ENCODE data around the gene AKAP17A. TPM values are rescaled to one million over a fixed set of nuclear protein-coding genes. Genes with fewer than 3 reads are reported as not detected.
"Not testable (repeated sequence)": the region's sequence is repeated elsewhere in the genome, so short reads cannot be mapped to it uniquely, and the experiment has no call there.

AKAP17A gene, protein sequence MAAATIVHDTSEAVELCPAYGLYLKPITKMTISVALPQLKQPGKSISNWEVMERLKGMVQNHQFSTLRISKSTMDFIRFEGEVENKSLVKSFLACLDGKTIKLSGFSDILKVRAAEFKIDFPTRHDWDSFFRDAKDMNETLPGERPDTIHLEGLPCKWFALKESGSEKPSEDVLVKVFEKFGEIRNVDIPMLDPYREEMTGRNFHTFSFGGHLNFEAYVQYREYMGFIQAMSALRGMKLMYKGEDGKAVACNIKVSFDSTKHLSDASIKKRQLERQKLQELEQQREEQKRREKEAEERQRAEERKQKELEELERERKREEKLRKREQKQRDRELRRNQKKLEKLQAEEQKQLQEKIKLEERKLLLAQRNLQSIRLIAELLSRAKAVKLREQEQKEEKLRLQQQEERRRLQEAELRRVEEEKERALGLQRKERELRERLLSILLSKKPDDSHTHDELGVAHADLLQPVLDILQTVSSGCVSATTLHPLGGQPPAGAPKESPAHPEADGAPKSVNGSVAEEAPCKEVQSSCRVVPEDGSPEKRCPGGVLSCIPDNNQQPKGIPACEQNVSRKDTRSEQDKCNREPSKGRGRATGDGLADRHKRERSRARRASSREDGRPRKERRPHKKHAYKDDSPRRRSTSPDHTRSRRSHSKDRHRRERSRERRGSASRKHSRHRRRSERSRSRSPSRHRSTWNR
- 13.1 and 16.9 TPM in 2 replicates for total RNA-seq

DNA sequence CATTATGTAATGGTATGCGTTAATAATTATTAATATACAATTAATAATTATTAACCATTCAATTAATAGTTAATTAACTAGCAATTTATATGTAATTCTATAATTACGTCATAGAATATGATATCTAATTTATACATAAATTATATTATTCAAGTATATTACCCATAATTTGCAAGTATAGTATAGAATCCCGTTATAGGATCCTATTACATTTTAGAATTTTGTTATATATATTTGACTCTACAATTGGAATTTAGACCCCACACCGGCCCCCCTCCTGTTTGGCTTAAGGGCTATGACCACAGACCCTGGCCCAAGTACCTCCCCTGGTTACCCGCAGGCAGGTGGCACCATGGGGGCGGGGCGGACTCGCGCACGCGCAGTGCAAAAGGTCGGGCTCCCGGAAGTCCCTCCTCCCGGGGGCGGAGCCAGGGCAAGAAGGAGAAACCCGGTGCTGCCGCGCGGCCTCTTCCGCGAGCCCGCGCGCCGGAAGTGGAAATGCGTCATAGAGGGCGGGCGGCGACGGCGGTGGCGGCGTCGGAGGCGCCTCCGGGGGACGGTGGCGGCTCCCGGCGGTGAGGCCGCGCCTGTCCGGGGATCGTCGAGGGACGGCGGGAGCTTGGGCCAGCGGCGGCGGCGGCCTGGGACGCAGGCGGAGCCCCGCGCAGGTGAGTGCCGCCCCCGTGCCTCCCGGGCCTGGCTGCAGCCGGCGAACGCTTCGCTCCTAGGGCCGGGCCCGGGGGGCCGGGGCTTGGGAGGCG, at the start of gene AKAP17A:
TSS of gene AKAP17A (plus strand) at position 503 of the 761 bp plus-strand sequence. CDS start 1,859 bp downstream, outside the sequence.
- peak; percentile 89 to 96 for DNase-seq (ENCODE audit: low read depth in 2 of 2)

DNA sequence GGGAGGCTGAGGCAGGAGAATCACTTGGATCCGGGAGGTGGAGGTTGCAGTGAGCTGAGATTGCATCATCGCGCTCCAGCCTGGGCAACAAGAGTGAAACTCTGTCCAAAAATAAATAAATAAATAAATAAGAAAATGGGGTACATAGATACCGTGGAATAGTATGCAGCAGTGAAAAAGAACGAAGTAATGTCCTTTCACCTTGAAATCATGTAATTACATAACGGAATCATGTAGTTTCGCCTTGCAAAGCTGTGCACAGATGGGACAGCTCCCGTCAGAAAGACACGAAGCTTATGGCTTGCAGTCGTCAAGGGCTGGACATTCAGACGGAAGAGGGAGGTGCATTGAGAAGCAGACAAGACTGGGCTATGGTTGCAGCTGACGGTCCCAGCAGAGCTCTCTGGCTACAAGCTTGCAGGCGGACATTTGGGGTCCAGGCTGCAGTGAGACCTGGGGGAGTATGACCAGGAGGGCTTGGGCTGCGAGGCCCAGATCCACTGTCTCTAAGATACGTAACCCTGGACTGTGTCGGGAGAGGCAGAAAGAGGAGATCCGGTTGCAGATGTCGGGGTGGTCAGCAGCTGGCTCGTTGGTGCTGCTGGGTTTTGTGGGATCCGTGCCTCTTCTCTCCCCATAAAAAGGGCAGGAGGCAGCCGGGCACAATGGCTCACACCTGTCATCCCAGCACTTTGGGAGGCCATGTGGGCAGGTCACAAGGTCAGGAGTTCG, 48.2 kb upstream of the AKAP17A start:
- no peak for DNase-seq (ENCODE audit: low read depth in 2 of 2)

DNA sequence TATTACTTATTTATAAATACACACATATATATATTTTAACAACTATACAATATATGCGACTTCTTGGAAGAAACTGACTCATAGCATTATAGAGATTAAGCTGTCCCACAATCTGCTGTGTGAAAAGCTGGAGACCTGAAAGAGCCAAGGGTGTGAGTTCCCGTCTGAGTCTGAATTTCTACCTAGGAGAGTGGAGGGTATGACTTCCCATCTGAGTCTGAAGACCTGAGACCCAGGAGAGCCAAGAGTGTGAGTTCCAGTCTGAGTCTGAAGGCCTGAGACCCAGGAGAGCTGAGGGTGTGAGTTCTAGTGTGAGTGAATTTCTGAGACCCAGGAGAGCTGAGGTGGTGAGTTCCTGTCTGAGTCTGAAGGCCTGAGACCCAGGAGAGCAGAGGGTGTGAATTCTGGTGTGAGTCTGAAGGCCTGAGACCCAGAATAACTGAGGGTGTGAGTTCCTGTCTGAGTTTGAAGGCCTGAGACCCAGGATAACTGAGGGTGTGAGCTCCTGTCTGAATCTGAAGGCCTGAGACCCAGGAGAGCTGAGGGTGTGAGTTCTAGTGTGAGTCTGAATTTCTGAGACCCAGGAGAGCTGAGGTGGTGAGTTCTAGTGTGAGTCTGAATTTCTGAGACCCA, 45.5 kb upstream of the AKAP17A start:
- no peak for DNase-seq (ENCODE audit: low read depth in 2 of 2)

DNA sequence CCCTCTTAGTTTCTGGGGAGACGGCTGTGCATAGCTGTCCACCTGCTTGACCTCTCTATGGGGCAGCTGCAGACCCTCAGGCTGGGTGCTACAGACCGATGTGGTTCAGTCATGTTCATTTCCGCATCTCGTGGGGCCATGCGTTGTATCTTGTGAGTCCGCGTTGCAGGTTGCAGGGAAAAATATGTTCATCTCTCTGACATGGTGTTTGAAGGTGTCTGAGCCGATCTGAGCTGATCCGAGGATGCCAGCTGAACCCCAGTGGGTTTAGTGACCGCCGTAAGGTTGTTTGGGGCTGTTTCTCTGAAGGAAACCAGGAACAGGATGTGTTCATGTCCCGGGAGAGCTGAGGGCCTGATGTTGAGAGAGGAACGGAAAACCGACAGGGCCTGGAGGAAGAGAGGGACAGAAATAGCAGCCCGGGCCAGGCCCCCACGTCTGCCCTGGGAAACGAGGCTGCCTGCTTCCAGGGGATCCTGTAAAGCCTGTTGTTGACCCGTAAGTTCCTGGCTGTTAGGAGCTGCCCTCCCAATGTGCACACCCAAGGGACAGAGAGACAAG, 44.6 kb upstream of the AKAP17A start:
- DNase-seq (ENCODE audit: low read depth in 2 of 2), result no peak

DNA sequence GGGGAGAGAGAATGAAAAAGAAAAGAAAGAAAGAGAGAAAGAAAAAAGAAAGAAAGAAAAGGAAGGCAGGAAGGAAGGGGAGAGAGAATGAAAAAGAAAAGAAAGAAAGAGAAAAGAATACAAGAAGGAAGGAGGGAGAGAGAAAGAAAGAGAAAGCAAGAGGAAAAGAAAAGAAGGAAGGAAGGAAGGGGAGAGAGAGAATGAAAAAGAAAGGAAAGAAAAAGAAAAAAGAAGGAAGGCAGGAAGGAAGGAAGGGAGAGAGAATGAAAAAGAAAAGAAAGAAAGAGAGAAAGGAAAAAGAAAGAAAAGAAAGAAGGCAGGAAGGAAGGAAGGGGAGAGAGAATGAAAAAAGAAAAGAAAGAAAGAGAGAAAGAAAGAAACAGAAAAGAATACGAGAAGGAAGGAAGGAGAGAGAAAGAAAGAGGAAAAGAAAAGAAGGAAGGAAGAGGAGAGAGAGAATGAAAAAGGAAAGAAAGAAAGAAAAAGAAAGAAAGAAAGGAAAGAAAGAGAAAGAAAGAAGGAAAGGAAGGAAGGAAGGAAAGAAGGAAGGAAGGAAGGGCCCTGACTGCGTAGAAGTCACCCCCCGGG, 39.4 kb upstream of the AKAP17A start:
- no peak for DNase-seq (ENCODE audit: low read depth in 2 of 2)

DNA sequence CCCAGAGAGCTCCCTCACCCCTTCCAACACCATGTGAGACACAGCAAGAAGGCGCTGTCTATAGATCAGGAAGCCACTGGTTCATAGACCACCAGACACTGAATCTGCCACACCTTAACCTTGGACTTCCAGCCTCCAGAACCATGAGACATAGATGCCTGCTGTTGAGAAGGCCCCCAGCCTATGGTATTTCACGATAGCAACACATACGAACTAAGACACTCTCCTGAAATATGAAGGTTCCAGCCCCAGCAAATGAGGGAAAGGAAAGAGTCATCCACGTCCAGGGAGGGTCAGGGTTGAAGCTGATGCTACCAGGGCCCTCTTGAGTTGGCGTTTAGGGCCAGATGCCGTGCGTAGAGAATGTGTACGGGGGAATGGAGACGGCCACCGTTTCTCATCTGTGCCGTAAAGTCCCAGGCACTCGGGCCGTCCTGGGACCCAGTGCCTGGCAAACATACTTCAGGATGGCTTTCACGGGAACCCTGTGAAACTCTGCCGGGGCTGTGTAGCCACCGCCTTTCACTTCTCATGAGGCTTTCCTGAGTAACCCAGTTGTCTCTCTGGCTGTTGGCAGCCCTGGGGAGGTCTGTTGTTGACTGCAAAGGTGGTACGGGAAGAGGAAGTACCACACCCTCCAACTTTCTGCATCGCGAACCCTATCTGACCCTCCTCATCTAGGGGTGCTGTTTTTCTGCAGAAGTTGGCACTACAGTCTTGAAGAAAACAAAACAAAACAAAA, 36.8 kb upstream of the AKAP17A start:
- DNase-seq (ENCODE audit: low read depth in 2 of 2), result no peak

DNA sequence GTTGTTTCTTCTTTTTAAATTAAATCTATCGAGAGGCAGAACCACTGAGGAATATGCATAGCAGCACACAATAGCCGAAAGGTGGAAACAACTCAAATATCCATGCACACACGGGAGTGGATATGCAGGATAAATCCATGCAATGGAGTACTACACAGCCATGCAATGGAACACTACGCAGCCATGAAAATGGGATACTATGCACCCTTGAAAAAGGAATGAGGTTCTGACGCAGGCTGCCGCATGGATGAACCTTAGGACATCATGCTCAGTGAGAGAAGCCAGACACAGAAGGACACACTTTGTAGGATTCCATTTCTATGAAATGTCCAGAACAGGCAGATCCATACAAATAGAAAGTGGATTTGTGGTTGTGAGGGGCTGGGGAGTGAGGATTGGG, 36.0 kb upstream of the AKAP17A start:
- DNase-seq (ENCODE audit: low read depth in 2 of 2), result no peak

DNA sequence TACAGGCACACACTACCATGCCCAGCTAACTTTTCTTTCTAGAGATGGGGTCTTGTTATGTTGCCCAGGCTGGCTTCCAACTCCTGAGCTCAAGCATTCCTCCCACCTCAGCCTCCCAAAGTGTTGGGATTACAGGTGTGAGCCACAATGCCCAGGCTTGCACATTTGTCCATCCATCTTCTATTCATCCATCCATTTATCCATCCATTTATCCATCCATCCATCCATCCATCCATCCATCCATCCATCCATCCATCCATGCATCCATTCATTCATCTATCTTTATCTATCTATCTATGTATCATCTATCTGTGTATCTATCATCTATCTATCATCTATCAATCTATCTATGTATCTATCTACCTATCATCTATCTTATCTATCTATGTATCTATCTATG, 34.0 kb upstream of the AKAP17A start:
- not testable (repeated sequence) for DNase-seq (ENCODE audit: low read depth in 2 of 2)

DNA sequence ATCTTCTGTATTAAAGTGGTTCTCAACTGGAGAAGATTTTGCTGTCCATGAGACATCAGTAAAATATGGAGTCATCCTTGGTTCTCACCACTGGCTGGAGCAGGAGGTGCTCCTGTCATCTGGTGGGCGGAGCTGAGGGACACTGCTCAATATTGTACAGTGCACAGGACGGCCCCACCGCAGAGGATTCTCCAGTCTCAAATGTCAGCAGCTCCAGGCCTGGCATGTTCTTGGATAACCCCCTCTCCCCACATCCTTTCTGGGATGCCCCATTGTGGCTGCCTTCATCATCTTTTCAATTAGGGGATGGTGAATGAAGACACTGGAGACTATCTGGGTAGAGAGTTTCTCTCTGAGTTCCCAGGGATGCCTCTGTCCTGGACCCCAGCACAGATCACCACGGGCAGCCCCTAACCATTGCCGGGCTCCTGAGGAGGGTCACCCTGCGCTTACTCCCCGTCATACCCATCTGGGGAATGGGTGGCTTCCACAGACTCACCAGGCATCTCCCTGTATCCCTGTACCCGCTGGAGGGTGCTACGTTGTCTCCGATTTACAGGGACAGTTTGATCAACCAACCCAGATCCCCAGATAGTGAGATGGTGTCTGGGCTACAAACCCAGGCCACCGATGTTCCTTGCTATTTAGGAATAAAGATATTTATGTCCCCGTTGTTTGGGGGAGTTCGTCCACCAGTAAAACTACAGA, 32.5 kb upstream of the AKAP17A start:
- no peak for DNase-seq (ENCODE audit: low read depth in 2 of 2)

DNA sequence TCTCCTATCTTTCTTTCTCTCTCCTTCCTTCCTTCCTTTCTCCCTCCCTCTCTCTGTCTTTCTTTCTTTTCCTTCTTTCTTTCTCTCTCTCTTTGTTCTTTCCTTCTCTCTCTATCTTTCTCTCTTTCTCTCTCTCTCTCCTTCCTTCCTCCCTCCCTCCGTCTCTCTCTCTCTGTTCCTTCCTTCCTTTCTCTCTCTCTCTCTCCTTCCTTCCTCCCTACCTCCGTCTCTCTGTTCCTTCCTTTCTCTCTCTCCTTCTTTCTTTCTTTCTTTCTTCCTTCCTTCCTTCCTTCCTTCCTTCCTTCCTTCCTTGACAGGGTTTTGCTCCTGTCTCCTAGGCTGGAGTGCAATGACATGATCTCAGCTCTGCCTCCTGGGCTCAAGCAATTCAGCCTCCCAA, 30.2 kb upstream of the AKAP17A start:
- no peak for DNase-seq (ENCODE audit: low read depth in 2 of 2)

DNA sequence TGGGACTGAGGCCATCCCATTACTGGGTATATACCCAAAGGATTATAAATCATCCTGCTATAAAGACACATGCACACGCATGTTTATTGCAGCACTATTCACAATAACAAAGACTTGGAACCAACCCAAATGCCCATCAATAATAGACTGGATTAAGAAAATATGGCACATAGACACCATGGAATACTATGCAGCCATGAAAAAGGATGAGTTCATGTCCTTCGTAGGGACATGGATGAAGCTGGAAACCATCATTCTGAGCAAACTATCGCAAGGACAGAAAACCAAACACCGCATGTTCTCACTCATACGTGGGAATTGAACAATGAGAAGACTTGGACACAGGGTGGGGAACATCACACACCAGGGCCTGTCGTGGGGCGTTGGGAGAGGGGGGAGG, 27.3 kb upstream of the AKAP17A start:
- not testable (repeated sequence) for DNase-seq (ENCODE audit: low read depth in 2 of 2)

DNA sequence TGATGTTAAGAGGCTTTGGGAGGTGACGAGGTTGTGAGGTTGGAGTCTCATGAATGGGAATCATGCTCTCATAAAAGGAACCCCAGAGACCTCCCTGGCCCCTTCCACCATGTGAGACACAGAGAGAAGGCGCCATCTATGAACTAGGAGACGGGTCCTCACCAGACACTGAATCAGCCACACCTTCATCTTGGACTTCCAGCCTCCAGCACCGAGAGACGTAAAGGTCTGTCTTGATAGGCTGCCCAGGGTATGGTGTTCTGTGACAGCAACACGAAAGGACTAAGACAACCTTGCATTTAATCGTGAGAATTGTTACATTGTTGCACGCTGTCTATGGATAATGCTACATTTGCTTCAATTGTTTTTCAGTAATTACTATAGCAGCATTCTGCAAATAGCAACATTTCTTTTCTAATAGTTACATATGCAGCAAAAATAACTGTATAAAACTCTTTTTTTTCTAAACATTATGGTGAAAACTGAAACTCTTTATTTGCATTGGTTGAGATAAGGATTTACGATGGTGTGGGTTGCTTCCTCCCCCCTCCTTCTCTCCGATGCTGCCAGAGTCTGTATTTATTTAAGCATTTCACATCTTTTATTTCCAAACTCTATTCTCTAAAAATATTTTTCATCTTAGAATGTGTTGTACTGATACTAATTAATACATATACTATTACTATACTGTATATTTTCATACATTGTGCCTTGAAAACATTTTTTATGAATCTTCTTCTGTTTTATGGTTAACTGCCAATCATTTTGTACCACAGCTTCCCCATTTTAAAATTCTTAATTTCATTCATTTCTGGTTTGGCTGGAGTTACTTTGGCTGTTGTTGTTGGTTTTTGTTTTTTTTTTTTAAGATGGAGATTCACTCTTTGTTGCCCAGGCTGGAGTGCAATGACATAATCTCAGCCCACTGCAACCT, 26.4 kb upstream of the AKAP17A start:
- no peak for DNase-seq (ENCODE audit: low read depth in 2 of 2)

DNA sequence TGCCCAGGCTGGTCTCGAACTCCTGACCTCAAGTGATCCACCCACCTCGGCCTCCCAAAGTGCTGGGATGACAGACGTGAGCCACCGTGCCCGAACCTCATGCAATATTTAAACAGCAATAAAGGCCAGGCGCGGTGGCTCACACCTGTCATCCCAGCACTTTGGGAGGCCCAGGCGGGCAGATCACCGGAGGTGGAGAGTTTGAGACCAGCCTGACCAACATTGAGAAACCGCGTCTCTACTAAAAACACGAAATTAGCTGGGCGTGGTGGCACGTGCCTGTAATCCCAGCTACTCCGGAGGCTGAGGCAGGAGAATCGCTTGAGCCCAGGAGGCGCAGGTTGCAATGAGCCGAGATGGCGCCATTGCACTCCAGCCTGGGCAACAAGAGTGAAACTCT, 17.2 kb upstream of the AKAP17A start:
- not testable (repeated sequence) for DNase-seq (ENCODE audit: low read depth in 2 of 2)

DNA sequence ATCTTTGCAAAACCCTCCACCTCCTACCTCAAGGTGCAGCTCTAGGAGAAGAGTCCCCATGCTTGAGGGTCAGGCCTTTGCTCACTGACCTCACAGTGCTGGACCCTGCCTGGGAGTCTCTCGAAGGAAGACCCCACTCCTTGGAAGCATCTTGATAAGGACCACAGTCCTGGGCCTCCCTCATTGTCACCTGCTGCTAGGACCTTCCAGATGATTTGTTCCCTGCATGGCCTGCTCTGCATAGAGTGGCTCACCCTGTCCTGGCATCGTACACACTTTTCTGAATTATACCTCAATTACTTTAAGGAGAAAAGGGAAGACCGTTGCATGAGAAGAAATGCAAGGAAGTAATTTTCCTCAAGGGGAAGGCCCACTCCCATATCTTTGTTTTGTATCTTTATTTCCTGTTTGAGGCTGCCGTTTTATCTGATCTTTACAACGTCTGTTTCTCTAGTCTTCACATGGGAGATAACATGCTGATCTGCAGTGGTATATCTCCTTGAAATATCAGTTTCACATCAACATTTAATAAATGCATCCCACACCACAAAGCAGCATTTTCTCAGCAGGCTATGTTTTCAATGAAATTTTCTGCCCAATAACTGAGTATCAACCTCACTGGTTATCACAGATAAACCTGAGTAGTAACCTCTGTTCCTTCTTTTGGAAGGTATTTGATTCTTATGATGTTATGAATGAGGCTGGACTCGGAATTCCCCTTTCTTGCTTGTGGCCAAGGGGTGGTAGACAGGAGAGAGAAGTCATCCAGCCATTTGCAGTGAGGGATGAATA, 15.0 kb upstream of the AKAP17A start:
- no peak for DNase-seq (ENCODE audit: low read depth in 2 of 2)

DNA sequence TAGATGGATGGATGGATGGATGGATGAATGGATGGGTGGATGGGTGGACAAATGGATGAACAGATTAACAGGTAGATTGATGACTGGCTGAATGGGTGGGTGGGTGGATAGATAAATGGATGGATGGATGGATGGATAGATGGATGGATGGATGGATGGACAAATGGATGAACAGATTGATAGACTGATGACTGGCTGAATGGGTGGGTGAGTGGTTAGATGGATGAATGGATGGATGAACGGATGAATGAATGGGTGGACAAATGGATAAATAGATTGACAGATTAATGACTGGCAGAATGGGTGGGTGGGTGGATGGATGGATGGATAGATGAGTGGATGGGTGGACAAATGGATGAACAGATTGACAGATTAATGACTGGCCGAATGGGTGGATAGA, 13.6 kb upstream of the AKAP17A start:
- DNase-seq (ENCODE audit: low read depth in 2 of 2), result no peak

DNA sequence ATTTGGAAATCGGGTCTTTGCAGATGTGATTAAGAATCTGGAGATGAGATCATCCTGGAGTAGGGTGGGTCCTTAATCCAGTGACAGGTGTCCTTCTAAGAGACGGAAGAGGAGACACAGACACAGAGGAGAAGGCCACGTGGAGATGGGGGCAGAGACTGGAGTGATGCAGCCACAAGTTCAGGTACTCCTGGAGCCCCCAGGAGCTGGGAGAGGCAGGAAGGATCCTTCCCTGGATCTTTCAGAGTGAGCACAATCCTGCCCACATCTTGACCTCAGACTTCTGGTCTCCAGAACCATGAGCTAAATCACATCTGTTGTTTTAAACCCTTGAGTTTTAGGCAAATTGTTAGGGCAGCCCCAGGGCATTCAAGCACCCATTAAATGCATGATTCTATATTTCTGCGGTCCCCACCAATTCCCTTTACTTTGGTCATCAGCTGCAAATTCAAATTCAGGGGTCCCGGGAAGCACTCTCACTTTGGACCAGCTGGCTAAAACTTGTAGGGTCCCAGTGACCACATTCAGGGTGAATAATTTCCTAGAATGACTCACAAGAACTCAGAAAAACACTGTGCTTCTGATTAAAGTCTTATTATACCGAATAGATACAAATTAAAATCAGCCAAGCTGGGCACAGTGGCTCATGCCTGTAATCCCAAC, 12.8 kb upstream of the AKAP17A start:
- DNase-seq (ENCODE audit: low read depth in 2 of 2), result no peak
